GM19193 (cell line): Measurements from ENCODE around the gene TM4SF18.

Experiments
- POLR2A ChIP-seq: IDR thresholded peaks from 4 replicates; pipeline ENCODE4 v1.6.1; 2011; ENCODE audit not compliant: insufficient read depth, insufficient read length; ENCODE audit errors: extremely low read depth

Gene TM4SF18

DNA sequence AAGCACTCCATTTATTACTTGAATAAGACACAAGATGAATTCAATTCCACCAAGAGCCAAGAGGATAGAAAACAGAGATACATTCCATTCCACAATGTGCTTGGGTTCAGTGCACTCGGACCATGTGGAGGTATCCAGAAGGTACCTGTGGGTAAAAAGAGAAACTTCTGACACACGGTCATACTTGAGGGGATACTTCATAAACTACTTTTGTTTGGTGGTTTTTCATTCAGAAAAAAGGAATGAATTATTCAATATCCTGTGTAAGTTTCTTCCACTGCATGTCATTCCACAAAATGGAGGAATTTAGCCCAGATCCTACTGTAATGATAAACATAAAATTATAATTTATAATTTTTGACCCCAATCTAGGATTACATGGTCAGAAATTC lies 38.3 kb upstream of the TM4SF18 start:
- no peak for TF ChIP-seq POLR2A

DNA sequence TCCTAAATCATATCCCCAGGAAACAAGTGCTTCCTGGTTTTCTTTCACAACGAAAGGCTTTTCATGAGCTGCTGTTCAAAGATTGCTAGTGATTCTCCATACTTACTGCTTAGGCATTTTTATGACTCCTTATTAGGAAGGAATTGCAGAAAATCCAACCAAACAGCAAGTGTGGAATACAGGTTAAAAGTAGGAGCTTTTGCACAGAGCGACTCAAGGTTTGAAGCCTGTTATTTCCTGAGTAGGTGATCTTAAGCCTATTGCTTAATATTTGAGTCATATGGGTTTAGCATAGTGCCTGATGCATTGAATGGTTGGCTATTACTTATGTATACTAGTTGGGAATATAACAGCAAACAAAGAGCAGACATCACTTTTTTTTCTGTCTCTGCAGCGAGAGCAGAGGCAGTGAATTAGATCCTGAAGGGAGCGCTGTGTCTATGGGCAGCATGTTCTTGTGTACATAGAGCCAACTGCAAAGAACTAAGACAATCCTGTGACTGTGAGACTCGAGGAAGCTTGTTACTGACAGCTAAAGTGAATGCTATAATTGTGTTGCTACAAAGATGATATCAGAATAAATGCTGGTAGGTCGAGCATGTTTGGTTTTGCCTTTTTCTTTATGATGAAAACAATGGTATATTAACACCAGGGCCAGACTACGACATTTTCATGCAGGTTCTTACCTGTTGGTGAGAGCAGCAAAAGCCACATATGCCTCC lies 37.7 kb upstream of the TM4SF18 start:
- TF ChIP-seq POLR2A: no peak

DNA sequence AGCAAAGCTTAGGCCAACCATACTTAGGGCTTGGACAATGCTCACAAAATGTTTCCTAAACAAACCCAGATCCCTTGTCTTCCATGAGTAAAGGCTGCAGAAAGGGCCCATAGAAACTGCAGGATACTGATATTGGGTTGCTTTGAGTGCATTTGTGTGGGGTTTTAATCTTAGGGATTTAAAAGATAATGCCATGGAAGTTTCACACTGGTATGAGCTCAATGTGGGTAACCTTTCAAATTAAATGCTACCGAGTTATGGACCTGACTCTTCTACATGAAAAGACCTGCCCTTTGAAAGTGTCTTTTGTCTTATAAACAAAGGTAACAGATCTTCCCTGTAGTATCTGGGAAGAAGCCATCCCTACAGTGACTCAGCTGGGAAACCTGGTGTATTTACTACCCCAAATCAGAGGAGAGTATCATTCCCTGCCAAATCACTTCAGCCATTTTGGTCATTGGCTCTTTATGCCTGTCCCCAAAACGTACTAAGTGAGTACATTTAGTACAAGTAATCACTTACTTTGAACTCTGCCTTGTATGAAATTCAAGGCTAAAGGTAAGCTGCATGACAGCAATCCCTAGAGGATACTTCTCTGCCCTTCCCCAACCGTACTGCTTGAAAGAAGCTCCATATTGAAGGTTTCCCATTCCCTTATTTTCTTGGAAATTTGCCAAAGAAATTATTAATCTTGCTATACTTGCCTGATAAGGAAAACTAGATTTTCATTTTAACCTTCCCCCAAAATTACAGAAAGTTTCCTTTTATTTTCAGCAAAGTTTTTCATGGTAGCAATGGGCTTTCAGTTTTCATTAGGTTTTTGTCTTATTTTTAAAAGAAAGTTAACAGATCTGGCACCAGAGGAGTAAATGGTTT lies 36.8 kb upstream of the TM4SF18 start:
- TF ChIP-seq POLR2A: no peak

DNA sequence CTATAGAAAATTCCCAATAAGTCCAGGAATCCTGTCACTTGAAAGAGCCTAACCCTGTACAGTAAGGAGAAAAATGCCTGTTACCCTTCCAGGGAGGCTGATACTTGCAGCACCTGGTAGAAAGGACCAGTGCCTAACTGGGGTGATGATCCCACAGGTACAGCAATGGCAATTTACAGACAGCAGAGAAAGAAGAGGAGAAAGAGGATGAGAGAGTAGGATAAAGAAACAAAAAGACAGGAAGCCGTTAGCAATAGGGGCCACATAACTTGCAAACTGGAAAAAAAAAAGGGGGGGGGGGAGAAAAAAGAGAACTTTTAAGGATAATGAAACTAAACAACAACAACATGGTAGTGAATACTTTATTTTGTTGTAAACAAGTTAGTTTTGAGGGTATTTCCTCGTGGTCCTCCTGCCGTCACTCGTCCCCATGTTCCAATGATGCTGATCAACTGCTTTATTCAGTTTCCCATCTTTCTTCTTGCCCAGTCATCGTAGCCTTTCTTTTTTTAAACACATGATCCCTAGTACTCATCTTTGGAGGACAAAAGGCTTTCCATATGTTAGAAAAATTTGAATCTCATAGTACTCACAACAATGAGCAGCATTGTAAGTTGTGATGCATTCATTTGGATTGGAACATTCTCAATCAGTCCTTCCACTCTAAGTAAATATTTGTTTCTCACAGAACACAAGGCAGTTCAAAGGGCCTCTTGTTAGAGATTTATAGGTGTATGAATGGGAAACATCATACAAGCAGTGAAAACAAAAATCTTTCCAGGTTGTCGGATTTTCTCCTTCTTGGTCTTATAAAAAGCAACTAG lies 35.5 kb upstream of the TM4SF18 start:
- no peak for TF ChIP-seq POLR2A

DNA sequence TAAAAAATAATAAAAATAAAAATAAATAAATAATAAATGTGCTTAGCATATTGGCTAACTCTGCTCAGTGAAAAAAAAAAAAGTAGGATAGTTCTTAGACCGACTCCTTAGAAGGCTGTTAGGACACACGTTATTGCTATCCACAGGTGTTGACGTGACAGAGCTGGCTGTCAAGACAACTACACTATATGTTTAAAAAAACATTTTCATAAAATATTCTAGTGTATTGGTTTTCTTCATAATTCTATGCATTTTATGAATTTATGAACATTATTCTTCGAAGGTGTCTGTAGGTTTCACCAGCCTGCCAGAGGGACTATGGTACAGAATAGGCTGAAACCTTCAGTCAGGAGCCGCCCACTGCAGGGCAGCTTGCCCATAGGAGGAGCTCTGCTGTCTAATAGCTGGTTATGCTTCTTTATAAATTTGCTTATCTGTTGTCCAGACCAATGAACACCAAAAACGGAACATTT lies 34.8 kb upstream of the TM4SF18 start:
- no peak for TF ChIP-seq POLR2A

DNA sequence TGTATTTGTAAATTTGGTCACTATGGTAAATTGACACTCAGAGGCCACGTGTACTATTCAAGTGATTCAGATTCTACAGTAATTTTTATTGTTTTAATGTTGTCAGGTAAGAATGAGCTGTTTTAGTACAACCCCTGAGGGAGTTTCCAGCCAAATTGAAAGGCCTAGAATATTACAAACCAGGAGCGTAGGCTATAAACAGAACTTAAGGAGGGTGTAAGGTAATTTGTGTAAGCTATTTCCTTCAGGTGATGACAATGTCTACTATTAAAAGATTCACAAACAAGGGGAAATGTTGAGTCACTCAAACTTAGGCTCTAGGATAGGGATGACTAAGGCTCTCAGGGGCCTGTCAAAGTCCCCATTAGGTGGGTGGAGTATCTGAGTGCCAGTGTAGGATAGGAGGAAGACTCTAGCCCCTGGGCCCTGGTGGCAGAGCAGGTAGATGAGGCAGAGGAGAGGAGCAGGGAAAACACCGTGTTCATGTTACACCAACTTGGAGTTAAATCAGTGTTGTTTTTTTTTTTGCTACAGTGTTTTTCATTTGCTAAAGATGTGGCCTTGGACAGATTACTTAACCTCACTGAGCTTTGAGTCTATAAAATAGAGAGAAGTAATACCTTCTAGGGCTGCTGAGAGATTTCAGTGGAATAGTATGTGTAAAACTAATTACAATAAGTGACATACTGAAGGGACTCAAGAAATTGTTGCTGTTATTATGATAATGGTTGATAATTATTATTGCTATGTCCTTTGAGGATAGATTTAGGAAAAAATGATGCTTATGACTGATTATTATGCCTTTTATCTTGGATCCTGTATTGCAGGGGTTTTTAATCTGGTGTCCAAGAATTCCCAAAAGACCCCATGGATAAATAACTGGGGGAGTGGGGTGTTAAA lies 33.8 kb upstream of the TM4SF18 start:
- TF ChIP-seq POLR2A: no peak

DNA sequence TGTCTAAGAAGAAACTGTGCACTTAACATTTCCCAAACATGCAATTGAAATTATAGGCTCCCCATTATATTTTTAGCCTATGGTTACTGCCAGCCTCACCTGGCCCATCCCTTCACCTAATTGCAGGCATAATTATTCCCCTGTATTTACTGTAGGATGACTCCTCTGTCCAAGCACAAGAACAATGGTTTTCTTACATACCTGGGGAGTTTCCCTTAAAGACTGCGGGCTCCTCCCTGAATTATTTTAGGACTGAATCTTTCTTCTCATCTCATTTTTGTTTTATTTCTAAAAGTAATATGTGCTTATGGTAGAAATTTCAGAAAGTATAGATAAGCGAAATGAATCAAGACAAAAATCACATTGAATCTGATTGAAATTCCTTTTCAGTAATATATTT lies 32.6 kb upstream of the TM4SF18 start:
- no peak for TF ChIP-seq POLR2A

DNA sequence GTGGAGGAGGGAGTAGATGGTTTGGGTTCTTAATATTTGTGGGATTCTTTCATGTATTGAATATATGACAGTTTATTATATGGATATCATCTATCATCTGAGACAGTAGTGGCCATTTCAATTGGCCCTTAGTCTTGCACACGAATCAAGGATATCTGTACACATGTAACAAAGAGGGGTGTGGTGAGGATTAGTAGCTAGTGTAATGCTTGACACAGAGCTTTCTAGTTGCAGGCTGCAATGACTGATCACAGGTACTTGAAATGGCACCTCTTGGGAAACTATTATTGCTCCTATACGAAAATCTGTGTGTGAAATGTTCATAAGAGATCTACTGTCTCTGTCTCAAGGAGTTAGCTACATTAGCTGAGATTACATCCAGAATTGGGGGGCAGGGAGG lies 31.2 kb upstream of the TM4SF18 start:
- TF ChIP-seq POLR2A: no peak

DNA sequence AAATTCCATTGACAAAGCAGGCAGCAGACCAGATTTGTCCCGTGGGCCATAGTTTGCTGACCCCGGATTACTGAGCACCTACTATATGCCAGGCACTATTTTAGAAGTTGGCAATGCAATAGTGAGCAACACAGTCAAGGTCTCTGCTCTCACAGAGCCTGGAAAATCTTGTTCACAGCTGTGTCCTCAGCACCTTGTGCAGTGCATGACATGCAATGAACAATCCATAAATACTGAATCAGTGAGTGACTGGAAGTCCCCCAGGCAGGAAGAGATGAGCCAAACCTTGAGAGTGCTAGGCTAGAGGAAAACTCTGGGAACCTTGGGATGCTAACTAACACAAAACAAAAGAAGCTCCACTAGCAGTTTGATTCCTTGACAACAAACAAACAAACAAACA lies 29.6 kb upstream of the TM4SF18 start:
- no peak for TF ChIP-seq POLR2A

DNA sequence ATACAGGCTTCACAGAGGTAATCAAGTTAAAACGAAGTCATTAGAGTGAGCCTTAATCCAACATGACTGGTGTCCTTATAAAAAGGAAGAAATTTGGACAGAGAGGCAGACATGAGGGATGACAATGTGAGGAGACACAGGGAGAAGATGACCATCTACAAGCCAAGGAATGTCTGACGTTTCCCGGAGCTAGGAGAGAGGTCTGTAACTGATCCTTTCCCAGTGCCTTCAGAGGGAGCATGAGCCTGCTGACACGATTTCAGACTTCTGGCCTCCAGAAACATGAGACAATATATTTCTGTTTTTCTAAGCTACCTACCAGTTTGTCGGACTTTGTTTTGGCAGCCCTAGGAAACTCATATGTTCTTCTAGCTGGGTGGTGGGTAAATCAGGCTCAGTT lies 28.9 kb upstream of the TM4SF18 start:
- TF ChIP-seq POLR2A: no peak

DNA sequence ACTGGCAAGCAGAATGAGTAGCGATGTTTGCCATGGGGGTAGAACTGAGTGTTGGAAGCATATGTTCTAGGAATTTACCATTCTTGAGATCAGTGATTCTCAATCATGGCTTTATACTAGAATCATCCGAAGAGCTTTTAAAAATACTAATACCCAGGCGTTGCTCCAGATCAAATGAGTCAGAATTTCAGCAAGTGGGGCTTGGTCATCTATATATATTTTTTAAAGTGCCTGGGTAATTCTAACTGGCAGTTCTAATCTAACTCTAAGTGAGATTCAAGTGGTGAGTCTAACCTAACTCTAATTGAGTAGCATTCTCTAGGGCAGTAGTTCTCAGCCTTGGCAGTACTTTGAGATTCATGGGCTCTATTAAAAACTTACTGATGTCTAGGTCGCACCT lies 23.2 kb upstream of the TM4SF18 start:
- no peak for TF ChIP-seq POLR2A

DNA sequence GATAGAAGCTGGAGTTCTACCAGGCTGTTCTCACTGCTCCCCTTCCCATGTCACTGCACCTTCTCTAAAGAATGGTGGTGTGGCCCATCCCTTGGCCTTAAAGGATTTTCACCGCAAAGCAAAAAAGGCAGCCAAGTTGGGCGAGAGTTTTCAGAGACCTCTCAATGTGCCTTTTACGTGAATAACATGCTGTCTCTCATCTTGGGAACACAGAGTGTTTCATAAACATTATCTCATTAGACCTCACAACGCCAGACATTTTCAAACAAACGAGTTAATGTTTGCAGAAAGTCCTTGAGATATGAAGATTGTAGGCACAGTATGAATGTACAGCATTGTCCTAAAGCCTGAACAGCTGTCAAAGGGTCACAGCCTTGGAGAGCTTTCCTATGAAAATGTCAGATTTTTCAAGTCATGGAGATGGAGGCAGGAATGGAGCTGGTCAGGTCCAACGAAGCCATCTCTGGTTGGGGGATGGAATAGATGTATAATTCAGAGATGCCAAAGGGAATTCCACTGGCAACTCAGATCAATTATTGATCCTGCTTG lies 22.7 kb upstream of the TM4SF18 start:
- no peak for TF ChIP-seq POLR2A

DNA sequence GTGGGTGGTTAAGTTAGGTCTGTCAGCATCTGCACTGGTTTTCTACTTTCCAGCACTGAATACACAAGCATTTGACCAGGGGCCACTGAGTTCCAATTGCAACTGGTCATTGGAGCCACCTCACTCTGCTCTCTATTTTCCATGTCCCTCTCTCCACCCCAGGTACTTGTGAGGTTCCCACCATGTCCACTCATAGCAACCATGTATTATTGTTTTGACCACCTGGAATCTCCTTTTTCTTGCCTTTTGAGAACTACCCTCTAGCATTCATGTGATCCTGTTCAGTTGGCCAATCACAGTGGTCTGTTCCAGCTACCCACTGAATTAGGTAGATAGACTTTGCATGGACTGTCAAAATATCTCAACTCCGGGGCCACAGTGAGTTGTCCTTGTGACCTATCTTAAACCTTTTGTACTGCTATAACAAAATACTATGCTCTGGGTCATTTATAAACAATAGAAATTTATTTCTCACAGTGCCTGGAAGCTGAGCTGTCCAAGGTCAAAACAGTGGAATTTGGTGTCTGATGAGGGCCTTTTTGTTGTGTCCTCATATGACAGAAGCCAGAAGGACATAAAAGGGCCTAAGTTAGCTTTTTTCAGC lies 20.2 kb upstream of the TM4SF18 start:
- no peak for TF ChIP-seq POLR2A
